Neural cell (in vitro differentiated cells): ENCODE results near the gene DPM2. TPM values are rescaled to one million over a fixed set of nuclear protein-coding genes. Genes with fewer than 3 reads are reported as not detected.
A peak's percentile ranks its signal among the peaks of the same experiment; 100 is the strongest.

Experiments
- H2AFZ ChIP-seq: fragments of 200-600, 300-800 bp; sonication (generic), shearing (Covaris generic); 2 replicates; pipeline ENCODE4 v1.6.0; 2014; ENCODE audit warnings: low read depth, mild to moderate bottlenecking, antibody characterized with exemption, low read length, moderate library complexity
- H3F3A ChIP-seq: fragments of 200-600 bp; shearing (Covaris generic); 2 replicates; pipeline ENCODE4 v1.6.1; 2016; ENCODE audit warnings: mild to moderate bottlenecking, moderate library complexity, mixed read lengths, antibody characterized with exemption, low read length; ENCODE audit not compliant: insufficient read depth, poor library complexity, severe bottlenecking
- H3K27ac ChIP-seq: fragments of 200-600, 300-800 bp; sonication (generic), shearing (Covaris generic); 2 replicates; pipeline ENCODE4 v1.5.1; 2014; ENCODE audit warnings: mild to moderate bottlenecking, low read length, moderate library complexity
- H3K27me3 ChIP-seq: fragments of 300-800, 200-600 bp; sonication (generic), shearing (Covaris generic); 2 replicates; pipeline ENCODE4 v1.6.0; 2014; ENCODE audit warnings: mild to moderate bottlenecking, low read depth, low read length, moderate library complexity; ENCODE audit not compliant: insufficient read depth
- H3K36me3 ChIP-seq: fragments of 300-800, 200-600 bp; sonication (generic), shearing (Covaris generic); 2 replicates; pipeline ENCODE4 v1.5.1; 2014; ENCODE audit warnings: mild to moderate bottlenecking, antibody characterized with exemption, low read length, moderate library complexity; ENCODE audit not compliant: insufficient read depth
- H3K4me2 ChIP-seq: fragments of 300-800, 200-600 bp; sonication (generic), shearing (Covaris generic); 2 replicates; pipeline ENCODE4 v1.6.0; 2014; ENCODE audit warnings: mild to moderate bottlenecking, low read length
- H3K4me3 ChIP-seq: fragments of 300-800, 200-600 bp; sonication (generic), shearing (Covaris generic); 2 replicates; pipeline ENCODE4 v1.5.1; 2014; ENCODE audit warnings: mild to moderate bottlenecking, low read length, moderate library complexity
- H3K79me2 ChIP-seq: fragments of 200-600 bp; shearing (Covaris generic); replicated peaks from 2 replicates; pipeline ENCODE4 v1.6.0; 2014; ENCODE audit warnings: mild to moderate bottlenecking, low read length, moderate library complexity; ENCODE audit not compliant: insufficient read depth
- H3K9ac ChIP-seq: fragments of 300-800, 200-600 bp; sonication (generic), shearing (Covaris generic); 2 replicates; pipeline ENCODE4 v1.6.1; 2016; ENCODE audit warnings: mild to moderate bottlenecking, low read length, mixed read lengths
- H3K9me2 ChIP-seq: fragments of 200-600 bp; shearing (Covaris generic); 2 replicates; pipeline ENCODE4 v1.6.1; 2016; ENCODE audit warnings: mild to moderate bottlenecking, low read length, mixed read lengths; ENCODE audit not compliant: insufficient read depth
- H3K9me3 ChIP-seq: fragments of 200-600, 300-800 bp; sonication (generic), shearing (Covaris generic); 2 replicates; pipeline ENCODE4 v1.6.1; 2016; ENCODE audit warnings: mild to moderate bottlenecking, mixed run types, low read length, moderate library complexity, mixed read lengths
- H4K20me1 ChIP-seq: fragments of 200-600 bp; shearing (Covaris generic); 2 replicates; pipeline ENCODE4 v1.6.1; 2016; ENCODE audit warnings: mild to moderate bottlenecking, mixed run types; ENCODE audit not compliant: insufficient read depth
- EP300 ChIP-seq: fragments of 450-650 bp; conservative IDR thresholded peaks from 2 replicates; pipeline ENCODE4 v1.6.1; 2014; ENCODE audit warnings: antibody characterized with exemption, mild to moderate bottlenecking, moderate library complexity; ENCODE audit not compliant: poor library complexity, severe bottlenecking
- EZH2 ChIP-seq: fragments of 200-600, 300-800 bp; shearing (Covaris generic), sonication (generic); IDR thresholded peaks from 2 replicates; pipeline ENCODE4 v1.6.1; 2014; ENCODE audit warnings: antibody characterized with exemption, low read length, borderline replicate concordance, mild to moderate bottlenecking; ENCODE audit not compliant: insufficient read depth, poor library complexity, severe bottlenecking
- MXI1 ChIP-seq: fragments of 450-650 bp; conservative IDR thresholded peaks from 2 replicates; pipeline ENCODE4 v1.6.1; 2014; ENCODE audit warnings: antibody characterized with exemption, mild to moderate bottlenecking; ENCODE audit not compliant: poor library complexity, severe bottlenecking
- POLR2AphosphoS5 ChIP-seq: IDR thresholded peaks from 2 replicates; pipeline ENCODE4 v1.6.1; 2012
- RAD21 ChIP-seq: fragments of 450-650 bp; conservative IDR thresholded peaks from 2 replicates; pipeline ENCODE4 v1.6.1; 2014; ENCODE audit warnings: antibody characterized with exemption, mild to moderate bottlenecking, moderate library complexity
- SMC3 ChIP-seq: fragments of 450-650 bp; conservative IDR thresholded peaks from 2 replicates; pipeline ENCODE4 v1.6.1; 2014; ENCODE audit warnings: antibody characterized with exemption, mild to moderate bottlenecking, moderate library complexity; ENCODE audit not compliant: poor library complexity
- TAF1 ChIP-seq: IDR thresholded peaks from 2 replicates; pipeline ENCODE4 v1.6.1; 2012; ENCODE audit warnings: low read depth
- polyA plus RNA-seq: library from polyadenylated mRNA; depleted of rRNA; stranded (reverse); fragments of >200 nt; gene quantifications from 2 replicates; pipeline ENCODE4 v1.2.3, GENCODE V29; 2014
- TF ChIP-seq, protein P1 (sequence below): IDR thresholded peaks from 2 replicates; pipeline ENCODE4 v1.6.1; 2012; ENCODE audit warnings: borderline replicate concordance

The DPM2 gene
- polyA plus RNA-seq, 1 donor from 2014 or later = 30.5 TPM

DNA sequence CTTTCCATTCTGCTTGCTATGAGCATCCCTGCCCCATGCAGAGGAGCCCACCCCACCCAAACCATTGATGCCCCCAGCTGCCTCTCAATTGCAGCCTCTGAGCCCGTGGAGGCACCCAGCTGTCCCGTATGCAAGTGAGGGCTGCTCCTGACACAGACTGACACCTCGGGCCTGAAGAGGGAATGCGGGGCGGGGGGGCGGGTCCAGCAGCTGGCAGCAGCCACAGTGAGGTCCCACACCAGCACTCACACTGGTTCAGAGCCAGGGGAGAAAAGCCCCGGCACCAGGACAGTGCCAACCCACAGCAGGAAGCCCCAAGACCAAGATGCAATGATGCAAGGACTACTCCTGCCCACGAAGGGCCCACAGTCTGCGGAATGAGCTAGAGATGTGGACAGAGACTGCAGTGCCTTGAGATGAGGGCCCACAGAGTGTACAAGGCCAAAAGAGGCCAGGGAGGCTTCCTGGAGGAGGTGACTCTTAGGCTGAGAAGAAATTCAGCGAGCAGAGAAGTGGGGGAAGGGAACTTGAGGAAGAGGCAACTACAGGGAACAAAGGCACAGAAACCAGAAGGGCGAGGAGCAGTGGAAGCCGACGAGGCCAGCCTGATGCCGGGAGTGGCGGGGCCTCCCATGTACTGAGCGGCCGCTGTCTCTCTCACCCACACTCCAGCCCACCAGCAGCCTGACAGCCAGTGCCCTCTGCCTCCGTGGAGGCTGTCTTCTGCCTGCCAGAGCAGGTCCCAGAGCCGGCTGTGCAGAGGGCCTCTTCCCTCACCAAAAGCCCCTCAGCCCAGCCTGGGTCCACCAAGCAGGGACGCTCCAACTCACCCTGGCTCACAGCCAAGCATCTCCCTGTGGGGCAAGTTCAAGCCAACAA is 33.9 kb upstream of the DPM2 start:
- Histone ChIP-seq H3K4me2 (no peak overlapping the region), H3K79me2 (peaks cover 63% of the 10 kb centered on the region)

DNA sequence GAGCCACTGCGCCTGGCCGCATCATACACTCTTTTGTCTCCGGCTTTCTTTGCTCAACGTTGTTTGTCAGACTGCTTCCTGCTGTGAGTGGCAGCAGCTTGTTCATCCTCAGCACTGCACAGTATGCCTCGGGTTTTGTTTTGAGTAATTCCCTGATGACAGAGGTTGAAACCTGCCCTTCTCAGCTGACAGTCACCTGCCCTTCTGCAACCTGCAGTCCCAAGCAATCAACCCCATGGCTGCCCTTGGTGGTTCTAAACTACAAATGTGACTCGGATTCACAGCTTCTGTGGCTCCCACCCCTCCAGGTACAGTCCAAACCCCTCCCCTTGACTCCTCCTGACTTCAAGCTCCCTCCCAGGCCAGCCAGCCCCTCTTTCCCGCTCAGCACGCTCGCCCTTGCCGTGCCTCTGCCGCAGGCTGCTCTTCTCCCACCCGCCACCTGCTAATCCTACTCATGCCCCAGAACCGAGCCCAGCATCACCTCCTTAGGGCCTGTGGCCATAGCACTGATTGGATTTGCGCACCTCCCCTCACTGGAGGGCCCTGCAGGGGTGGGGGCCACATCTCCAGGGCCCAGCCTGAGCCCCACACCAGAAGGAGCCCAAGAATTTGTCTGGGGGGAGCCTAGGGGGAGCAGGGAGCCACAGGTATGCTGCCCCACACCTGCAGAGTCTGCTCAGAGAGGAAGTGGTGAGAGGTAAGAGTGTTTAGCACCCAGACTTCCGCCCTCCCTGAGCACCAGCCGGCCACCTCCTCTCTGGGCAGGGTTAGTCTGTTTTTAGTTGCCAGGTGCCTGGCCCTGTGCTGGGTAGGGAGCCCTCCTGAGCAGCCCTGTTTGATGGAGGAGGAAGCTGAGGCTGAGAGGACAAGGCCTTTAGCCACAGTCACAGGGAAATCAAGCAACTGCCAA is 33.0 kb upstream of the DPM2 start:
- H3K27me3 ChIP-seq = no peaks in the 10 kb centered on the region
- H3K9me3 ChIP-seq = no peaks in the 10 kb centered on the region
- H3K4me3 ChIP-seq = peak overlapping the region; percentile 44
- TF ChIP-seq SMC3 (no peak), POLR2AphosphoS5 (peak; percentile 46), EP300 (peak; percentile 43), RAD21 (no peak), MXI1 (no peak)
- TF ChIP-seq, protein P1, sequence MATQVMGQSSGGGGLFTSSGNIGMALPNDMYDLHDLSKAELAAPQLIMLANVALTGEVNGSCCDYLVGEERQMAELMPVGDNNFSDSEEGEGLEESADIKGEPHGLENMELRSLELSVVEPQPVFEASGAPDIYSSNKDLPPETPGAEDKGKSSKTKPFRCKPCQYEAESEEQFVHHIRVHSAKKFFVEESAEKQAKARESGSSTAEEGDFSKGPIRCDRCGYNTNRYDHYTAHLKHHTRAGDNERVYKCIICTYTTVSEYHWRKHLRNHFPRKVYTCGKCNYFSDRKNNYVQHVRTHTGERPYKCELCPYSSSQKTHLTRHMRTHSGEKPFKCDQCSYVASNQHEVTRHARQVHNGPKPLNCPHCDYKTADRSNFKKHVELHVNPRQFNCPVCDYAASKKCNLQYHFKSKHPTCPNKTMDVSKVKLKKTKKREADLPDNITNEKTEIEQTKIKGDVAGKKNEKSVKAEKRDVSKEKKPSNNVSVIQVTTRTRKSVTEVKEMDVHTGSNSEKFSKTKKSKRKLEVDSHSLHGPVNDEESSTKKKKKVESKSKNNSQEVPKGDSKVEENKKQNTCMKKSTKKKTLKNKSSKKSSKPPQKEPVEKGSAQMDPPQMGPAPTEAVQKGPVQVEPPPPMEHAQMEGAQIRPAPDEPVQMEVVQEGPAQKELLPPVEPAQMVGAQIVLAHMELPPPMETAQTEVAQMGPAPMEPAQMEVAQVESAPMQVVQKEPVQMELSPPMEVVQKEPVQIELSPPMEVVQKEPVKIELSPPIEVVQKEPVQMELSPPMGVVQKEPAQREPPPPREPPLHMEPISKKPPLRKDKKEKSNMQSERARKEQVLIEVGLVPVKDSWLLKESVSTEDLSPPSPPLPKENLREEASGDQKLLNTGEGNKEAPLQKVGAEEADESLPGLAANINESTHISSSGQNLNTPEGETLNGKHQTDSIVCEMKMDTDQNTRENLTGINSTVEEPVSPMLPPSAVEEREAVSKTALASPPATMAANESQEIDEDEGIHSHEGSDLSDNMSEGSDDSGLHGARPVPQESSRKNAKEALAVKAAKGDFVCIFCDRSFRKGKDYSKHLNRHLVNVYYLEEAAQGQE = peak; percentile 18
- no peaks in the 10 kb centered on the region for H4K20me1 ChIP-seq
- no peak overlapping the region for H2AFZ ChIP-seq
- H3F3A ChIP-seq = no peaks in the 10 kb centered on the region
- H3K27ac ChIP-seq = peak overlapping the region; percentile 63
- no peaks in the 10 kb centered on the region for H3K36me3 ChIP-seq
- H3K4me2 ChIP-seq = no peak overlapping the region
- peak overlapping the region; percentile 41 for H3K9ac ChIP-seq
- H3K9me2 ChIP-seq = no peaks in the 10 kb centered on the region
- peaks cover 55% of the 10 kb centered on the region for H3K79me2 ChIP-seq

More for the DNA sequence above, 33.9 kb upstream of the DPM2 start:
- H3K9ac ChIP-seq = peak overlapping the region; percentile 41
- no peaks in the 10 kb centered on the region for H3K9me3 ChIP-seq
- no peak overlapping the region for H2AFZ ChIP-seq
- no peaks in the 10 kb centered on the region for H3K27me3 ChIP-seq
- peak overlapping the region; percentile 63 for H3K27ac ChIP-seq
- no peaks in the 10 kb centered on the region for H3K9me2 ChIP-seq
- no peak overlapping the region for H3K4me3 ChIP-seq
- TF ChIP-seq EP300 (no peak), EZH2 (no peak), MXI1 (no peak), TAF1 (no peak)
- H3K36me3 ChIP-seq = no peaks in the 10 kb centered on the region
- H3F3A ChIP-seq = no peaks in the 10 kb centered on the region
- no peaks in the 10 kb centered on the region for H4K20me1 ChIP-seq
